ENCODE results near the gene PDK1. TPM values are rescaled to one million over a fixed set of nuclear protein-coding genes. Genes with fewer than 3 reads are reported as not detected.
A peak's percentile ranks its signal among the peaks of the same experiment; 100 is the strongest.

PDK1 gene
- total RNA-seq, 1 donor from 2014 or later: 7.7 TPM

- Histone ChIP-seq H3K36me3 (ENCODE audit: control insufficient read depth, insufficient read depth, low read length) (no peaks in the 10 kb centered on the region), H3K27me3 (ENCODE audit: control insufficient read depth, insufficient read depth, low read length) (no peaks in the 10 kb centered on the region), H3K4me3 (ENCODE audit: low read depth, low read length) (no peak overlapping the region)
- TF ChIP-seq CTCF (IDR thresholded peaks at IDR 0.05; ENCODE audit: insufficient read depth, low read length, poor library complexity, severe bottlenecking): no peak
- no peak for DNase-seq (ENCODE audit: low read depth)
Measured at GRCh38 chr2:172642301-172643020, 86.6 kb downstream of the PDK1 start.

- TF ChIP-seq CTCF (IDR thresholded peaks at IDR 0.05; ENCODE audit: insufficient read depth, low read length, poor library complexity, severe bottlenecking): no peak
- Histone ChIP-seq H3K27me3 (ENCODE audit: control insufficient read depth, insufficient read depth, low read length) (no peaks in the 10 kb centered on the region), H3K4me3 (ENCODE audit: low read depth, low read length) (no peak overlapping the region), H3K36me3 (ENCODE audit: control insufficient read depth, insufficient read depth, low read length) (no peaks in the 10 kb centered on the region)
- DNase-seq (ENCODE audit: low read depth): no peak
Measured at GRCh38 chr2:172643142-172643541, 87.3 kb downstream of the PDK1 start.

- DNase-seq (ENCODE audit: low read depth): no peak
- Histone ChIP-seq H3K4me3 (ENCODE audit: low read depth, low read length) (no peak overlapping the region), H3K27me3 (ENCODE audit: control insufficient read depth, insufficient read depth, low read length) (no peaks in the 10 kb centered on the region), H3K36me3 (ENCODE audit: control insufficient read depth, insufficient read depth, low read length) (no peaks in the 10 kb centered on the region)
- no peak for TF ChIP-seq CTCF (IDR thresholded peaks at IDR 0.05; ENCODE audit: insufficient read depth, low read length, poor library complexity, severe bottlenecking)
Measured at GRCh38 chr2:172647439-172647838, 91.5 kb downstream of the PDK1 start.

GRCh38 chr2:172655091-172655837 lies 99.4 kb downstream of the PDK1 start:
- H3K4me3 ChIP-seq (ENCODE audit: low read depth, low read length): no peak overlapping the region
- DNase-seq (ENCODE audit: low read depth): peak; percentile 37
- no peaks in the 10 kb centered on the region for H3K36me3 ChIP-seq (ENCODE audit: control insufficient read depth, insufficient read depth, low read length)
- no peak for TF ChIP-seq CTCF (IDR thresholded peaks at IDR 0.05; ENCODE audit: insufficient read depth, low read length, poor library complexity, severe bottlenecking)
- no peaks in the 10 kb centered on the region for H3K27me3 ChIP-seq (ENCODE audit: control insufficient read depth, insufficient read depth, low read length)

- DNase-seq (ENCODE audit: low read depth): no peak
- no peaks in the 10 kb centered on the region for H3K27me3 ChIP-seq (ENCODE audit: control insufficient read depth, insufficient read depth, low read length)
- no peak overlapping the region for H3K4me3 ChIP-seq (ENCODE audit: low read depth, low read length)
- no peaks in the 10 kb centered on the region for H3K36me3 ChIP-seq (ENCODE audit: control insufficient read depth, insufficient read depth, low read length)
- no peak for TF ChIP-seq CTCF (IDR thresholded peaks at IDR 0.05; ENCODE audit: insufficient read depth, low read length, poor library complexity, severe bottlenecking)
Measured at GRCh38 chr2:172655838-172656573, 100.1 kb downstream of the PDK1 start.

Other genes with a start within 250 kb of the PDK1 start
- gene ITGA6, start 128.5 kb upstream of the PDK1 start, total RNA-seq: 82.3 and 94.7 TPM in 2 replicates
- 0.71 and 1.0 TPM in 2 replicates for gene RAPGEF4, start 179.8 kb downstream of the PDK1 start, total RNA-seq